ENCODE results near the gene MICAL2.
"Not testable (repeated sequence)": the region's sequence is repeated elsewhere in the genome, so short reads cannot be mapped to it uniquely, and the experiment has no call there.

MICAL2 gene

DNA sequence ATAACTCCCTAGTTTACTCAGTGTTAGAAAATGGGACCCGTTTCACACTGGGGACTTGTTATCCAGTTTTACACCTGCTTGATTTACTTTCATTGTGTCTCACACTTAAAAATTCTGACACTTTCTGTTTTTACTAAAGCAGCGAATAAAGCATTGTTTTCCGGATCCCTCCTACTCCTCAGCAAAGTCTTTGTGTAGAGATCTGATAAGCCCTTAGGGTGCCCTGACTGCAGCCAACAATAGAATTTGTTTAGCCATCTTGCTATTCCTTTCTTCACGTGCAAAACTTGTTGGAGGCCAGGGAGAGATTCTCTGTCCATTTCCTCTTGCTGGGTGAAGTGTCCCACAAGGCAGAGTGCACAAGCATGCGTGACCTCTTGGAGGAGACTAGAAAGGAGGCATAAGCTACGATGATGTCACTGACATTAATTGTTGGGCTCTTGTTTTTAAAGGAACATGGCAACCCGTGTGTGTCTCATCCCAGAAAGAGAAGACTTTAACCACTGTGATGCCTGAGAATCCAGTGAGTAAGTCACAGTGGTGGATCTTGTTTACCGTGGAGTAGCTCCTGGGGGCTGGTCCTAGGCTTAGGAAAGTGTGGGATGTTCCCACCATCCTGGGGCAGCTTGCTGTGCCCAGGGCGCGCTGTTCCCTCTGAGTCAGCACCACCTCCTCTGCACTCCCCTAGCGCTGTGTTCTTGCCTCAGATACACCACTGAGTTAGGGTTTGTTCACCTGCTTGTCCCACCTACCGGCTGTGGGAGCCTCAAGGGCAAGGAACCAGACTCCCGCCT is 27.7 kb downstream of the MICAL2 start:
- DNase-seq, result no peak

- DNase-seq, result no peak
Observed at GRCh38 chr11:12139144-12139881, 28.9 kb downstream of the MICAL2 start.

DNA sequence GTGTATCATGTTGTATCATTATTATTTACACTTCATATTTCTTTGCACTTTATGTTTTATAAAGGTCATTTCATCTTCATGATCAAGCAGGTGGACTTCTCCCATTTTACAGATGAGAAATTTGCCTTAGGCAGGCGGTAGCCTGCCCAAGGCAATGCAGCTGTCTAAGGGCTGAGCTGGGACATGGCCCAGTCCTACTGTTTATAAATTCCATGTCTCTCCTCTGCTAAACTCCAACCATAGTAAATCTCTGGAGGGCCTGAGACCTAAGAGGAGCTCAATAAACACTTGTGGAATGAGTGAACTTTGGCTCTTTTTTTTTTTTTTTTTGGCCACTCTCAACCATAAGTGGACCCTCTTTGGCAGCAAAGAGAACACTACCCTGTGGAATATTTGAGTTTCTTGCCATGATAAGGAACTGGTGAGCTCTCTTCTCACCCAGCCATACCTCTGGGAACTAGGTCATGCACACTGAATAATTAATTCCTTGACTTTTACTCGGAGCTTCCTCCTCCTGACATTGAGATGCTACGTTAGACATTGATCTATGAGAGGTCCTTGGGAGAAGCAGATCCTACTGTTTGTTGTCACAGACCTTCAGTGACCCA is 29.9 kb downstream of the MICAL2 start:
- no peak for DNase-seq

- no peak for DNase-seq
Observed at GRCh38 chr11:12141283-12141682, 30.9 kb downstream of the MICAL2 start.

GRCh38 chr11:12142176-12142575 is 31.8 kb downstream of the MICAL2 start:
- DNase-seq, result no peak

DNA sequence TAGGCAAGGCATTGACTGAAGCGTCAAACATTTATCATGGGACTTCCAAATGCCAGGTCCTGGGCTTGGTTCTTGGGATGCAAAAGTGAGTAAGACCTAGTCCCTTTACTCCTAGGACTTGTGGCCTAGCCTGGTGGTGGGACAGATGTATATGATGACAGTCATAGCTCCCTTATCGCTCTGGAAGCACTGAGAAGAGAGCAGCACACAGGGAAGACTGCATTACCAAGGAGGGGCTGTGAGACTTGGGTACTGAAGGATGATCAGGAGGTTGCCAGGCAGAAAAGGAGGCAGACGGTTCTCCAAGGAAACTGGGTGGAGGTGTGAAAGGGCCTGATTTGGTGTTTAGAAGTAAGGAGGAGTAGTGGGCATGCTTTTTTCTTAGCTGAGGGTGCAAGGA is 32.5 kb downstream of the MICAL2 start:
- DNase-seq, result no peak

DNA sequence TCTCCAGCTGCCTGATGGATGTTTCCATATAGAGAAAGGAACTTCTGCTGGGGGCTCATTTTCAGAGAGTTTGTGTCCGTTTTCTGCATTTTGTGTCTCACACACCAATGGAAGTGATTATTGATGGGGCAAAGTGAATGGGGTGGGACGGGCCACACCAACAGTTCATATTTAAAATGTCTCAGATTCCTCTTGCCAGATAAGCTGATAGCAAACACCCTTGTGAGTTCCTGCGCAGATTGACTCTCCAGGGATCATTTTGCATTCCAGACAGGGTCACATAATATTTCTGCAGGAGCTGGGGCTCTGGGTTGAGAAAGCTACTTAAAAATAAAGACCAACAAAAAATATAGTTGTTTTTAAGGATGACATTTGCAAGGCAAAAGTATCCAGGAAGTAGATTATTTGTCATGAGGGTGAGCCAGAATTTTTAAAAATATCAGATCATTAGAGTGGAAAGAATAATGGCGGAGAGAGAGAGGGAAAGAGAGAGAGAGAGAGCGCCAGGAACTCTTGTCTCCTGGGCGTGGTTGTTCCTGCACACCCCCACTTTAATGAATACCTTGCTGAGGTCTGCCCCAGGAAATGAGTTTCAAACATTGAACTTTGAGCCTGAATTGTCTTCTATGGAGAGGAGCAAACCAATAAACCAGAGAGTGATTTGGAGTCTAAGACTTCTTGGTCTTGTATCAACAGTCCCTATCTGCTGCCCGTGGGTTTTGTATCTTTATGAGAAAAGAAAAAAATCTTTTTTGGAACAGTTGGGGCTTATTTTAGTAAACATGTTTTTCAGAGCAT is 33.3 kb downstream of the MICAL2 start:
- DNase-seq, result no peak

- DNase-seq, result no peak
Observed at GRCh38 chr11:12144330-12145174, 34.2 kb downstream of the MICAL2 start.

DNA sequence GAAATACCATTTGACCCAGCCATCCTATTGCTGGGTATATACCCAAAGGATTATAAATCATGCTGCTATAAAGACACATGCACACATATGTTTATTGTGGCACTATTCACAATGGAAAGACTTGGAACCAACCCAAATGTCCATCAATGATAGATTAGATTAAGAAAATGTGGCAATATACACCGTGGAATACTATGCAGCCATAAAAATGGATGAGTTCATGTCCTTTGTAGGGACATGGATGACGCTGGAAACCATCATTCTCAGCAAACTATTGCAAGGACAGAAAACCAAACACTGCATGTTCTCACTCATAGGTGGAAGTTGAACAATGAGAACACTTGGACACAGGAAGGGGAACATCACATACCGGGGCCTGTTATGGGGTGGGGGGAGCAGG is 36.3 kb downstream of the MICAL2 start:
- not testable (repeated sequence) for DNase-seq

GRCh38 chr11:12147827-12148226 is 37.4 kb downstream of the MICAL2 start:
- no peak for DNase-seq

- DNase-seq, result no peak
Observed at GRCh38 chr11:12148466-12148865, 38.1 kb downstream of the MICAL2 start.

DNA sequence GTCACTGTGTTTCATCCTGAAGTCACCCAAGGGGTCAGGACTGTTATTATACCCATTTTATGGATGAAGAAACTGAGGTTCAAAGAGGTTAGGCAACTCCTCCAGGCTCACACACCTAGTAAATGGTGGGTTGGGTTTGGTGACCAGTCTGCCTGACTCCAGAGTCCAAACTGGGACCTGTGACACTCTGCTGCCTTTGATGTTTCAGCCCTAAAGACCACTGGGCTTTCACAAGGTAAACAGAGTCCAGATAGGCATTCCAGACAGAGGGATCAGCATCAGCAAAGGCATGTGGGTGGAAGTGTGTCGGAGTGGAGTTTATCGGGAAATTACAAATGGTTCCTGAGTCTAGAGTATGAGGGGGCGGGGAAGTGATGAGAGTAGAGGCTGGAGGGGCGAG is 38.5 kb downstream of the MICAL2 start:
- DNase-seq, result no peak

GRCh38 chr11:12149672-12150225 is 39.4 kb downstream of the MICAL2 start:
- DNase-seq, result no peak

DNA sequence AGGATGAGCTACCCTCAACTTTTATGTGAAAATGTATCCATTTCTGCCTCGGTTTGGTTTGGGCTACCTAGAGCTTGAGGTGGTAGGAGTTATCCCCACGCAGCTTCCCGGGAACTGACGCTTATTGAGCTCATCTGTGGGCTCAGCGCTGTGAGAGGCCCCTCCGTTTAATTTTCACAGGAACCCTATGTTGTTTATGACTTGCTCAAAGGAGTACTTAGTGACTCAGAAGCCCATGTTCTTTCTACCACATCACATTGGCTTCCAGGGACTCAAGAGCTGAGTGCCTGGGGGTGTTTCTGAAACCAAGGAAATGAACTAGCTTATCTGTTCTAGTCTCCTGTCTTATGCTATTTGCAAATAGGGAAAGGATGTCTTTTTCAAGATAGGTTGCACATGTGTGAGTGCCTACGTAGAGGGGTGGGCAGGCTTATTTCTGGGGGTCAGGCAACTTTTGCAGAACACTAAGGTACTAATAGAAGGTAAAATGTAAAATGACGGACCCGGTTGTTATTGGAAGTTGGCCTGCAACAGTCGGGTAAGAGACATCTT is 40.5 kb downstream of the MICAL2 start:
- DNase-seq, result no peak

DNA sequence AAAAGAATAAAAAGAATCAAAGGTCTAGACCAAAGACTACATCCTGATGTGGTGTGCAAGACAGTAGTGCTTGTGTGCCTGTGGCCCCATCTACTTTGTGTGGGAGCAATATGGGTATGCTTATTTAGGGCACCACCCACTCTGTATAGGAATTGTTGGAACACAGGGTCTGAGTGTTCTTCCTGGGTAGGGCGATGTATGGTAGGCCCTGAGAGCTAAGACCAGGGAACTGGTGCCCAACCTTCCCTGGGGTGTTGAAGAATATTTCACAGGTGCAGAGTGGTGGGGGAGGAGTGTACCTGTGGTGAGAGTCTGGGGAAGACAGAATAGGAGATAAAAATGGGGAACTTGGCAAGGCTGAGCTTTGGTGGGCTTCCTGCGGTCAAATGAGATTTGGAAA is 41.9 kb downstream of the MICAL2 start:
- no peak for DNase-seq

- DNase-seq, result no peak
Observed at GRCh38 chr11:12154871-12155668, 44.7 kb downstream of the MICAL2 start.

DNA sequence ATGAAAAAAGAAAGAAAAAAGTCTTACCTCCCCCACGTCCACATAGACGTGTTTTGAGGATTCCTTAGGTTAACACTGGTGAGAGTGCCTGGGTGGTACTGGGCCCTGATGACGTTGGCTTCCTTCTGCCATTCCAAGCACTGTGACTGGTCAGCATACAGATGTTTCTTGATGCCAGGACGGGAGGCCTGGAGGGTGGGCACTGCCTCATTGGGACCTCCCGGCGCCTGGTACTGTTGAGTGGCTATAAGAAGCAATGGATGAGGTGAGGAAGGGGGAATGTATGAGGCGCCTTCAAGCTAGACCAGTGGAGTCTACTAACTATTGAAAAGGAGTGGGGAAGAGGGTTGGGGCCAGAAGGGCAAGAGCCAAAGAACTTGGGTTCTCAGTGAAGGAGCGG is 45.3 kb downstream of the MICAL2 start:
- no peak for DNase-seq

GRCh38 chr11:12156301-12157140 is 46.1 kb downstream of the MICAL2 start:
- no peak for DNase-seq

GRCh38 chr11:12157241-12157661 is 46.9 kb downstream of the MICAL2 start:
- DNase-seq, result no peak

GRCh38 chr11:12158909-12159308 is 48.5 kb downstream of the MICAL2 start:
- no peak for DNase-seq

All from NCI-H1436 (cell line).